GM23248 (cell line): ENCODE data around the gene SLC25A18. TPM values are rescaled to one million over a fixed set of nuclear protein-coding genes. Genes with fewer than 3 reads are reported as not detected.

Experiments used
- DNase-seq: peaks from one replicate; pipeline ENCODE4 v3.0.0-alpha.2; 2015
- H2AFZ ChIP-seq: fragments of 200-600 bp; sonication (generic); 2 replicates; pipeline ENCODE4 v1.6.1; 2016; ENCODE audit warnings: antibody characterized with exemption
- H3F3A ChIP-seq: fragments of 200-600 bp; sonication (generic); 2 replicates; pipeline ENCODE4 v1.6.1; 2016; ENCODE audit warnings: mild to moderate bottlenecking, antibody characterized with exemption, mixed run types; ENCODE audit not compliant: insufficient read depth
- H3K27ac ChIP-seq: fragments of 200-600 bp; sonication (generic); 2 replicates; pipeline ENCODE4 v1.5.1; 2016; ENCODE audit warnings: mild to moderate bottlenecking
- H3K27me3 ChIP-seq: fragments of 200-600 bp; sonication (generic); replicated peaks from 2 replicates; pipeline ENCODE4 v1.6.1; 2016; ENCODE audit warnings: mild to moderate bottlenecking; ENCODE audit not compliant: insufficient read depth
- H3K36me3 ChIP-seq: fragments of 200-600 bp; sonication (generic); 2 replicates; pipeline ENCODE4 v1.6.1; 2016; ENCODE audit warnings: low read depth, mild to moderate bottlenecking
- H3K4me1 ChIP-seq: fragments of 200-600 bp; sonication (generic); 2 replicates; pipeline ENCODE4 v1.6.1; 2016; ENCODE audit warnings: mild to moderate bottlenecking; ENCODE audit not compliant: insufficient read depth
- H3K4me2 ChIP-seq: fragments of 200-600 bp; sonication (generic); one replicate; pipeline ENCODE4 v1.6.1; 2016; ENCODE audit warnings: mild to moderate bottlenecking; ENCODE audit not compliant: unreplicated experiment
- H3K4me3 ChIP-seq: fragments of 200-600 bp; sonication (generic); 2 replicates; pipeline ENCODE4 v1.5.1; 2016; ENCODE audit warnings: mild to moderate bottlenecking
- H3K79me2 ChIP-seq: fragments of 200-600 bp; sonication (generic); 2 replicates; pipeline ENCODE4 v1.6.1; 2016; ENCODE audit warnings: mild to moderate bottlenecking; ENCODE audit not compliant: insufficient read depth
- H3K9ac ChIP-seq: fragments of 200-600 bp; sonication (generic); 2 replicates; pipeline ENCODE4 v1.6.1; 2016; ENCODE audit warnings: mild to moderate bottlenecking
- H3K9me2 ChIP-seq: fragments of 200-600 bp; sonication (generic); 2 replicates; pipeline ENCODE4 v1.6.1; 2016; ENCODE audit warnings: mixed run types, mild to moderate bottlenecking, moderate library complexity; ENCODE audit not compliant: insufficient read depth
- H3K9me3 ChIP-seq: fragments of 200-600 bp; sonication (generic); one replicate; pipeline ENCODE4 v1.6.1; 2017; ENCODE audit warnings: low read depth
- H4K20me1 ChIP-seq: fragments of 200-600 bp; sonication (generic); 2 replicates; pipeline ENCODE4 v1.6.0; 2016; ENCODE audit not compliant: insufficient read depth
- EZH2 ChIP-seq: fragments of 200-600 bp; sonication (generic); IDR thresholded peaks from 2 replicates; pipeline ENCODE4 v1.6.1; 2018; ENCODE audit warnings: antibody characterized with exemption, mild to moderate bottlenecking; ENCODE audit not compliant: insufficient read depth, poor library complexity, severe bottlenecking
- EZH2phosphoT487 ChIP-seq: fragments of 200-600 bp; sonication (generic); IDR thresholded peaks from 2 replicates; pipeline ENCODE4 v1.6.1; 2018; ENCODE audit warnings: antibody characterized with exemption, moderate library complexity, mild to moderate bottlenecking, low read depth; ENCODE audit not compliant: insufficient read depth
- WGBS, 2 experiments: methylation state at CpG; one replicate each; pipeline ENCODE4 v1.1.6; 2015 to 2017; ENCODE audit warnings: low lambda C conversion rate in 2 of 2, low coverage in 1 of 2; ENCODE audit errors: missing lambda C conversion rate in 2 of 2; 5-methylcytosine and 5-hydroxymethylcytosine counted together
- in situ Hi-C: fragments of 300-500 bp; cut with MboI; formaldehyde crosslinking; loops from 2 replicates; pipeline ENCODE4 v1.15.0; 2020
- polyA plus RNA-seq: library from polyadenylated mRNA; unstranded; fragments of >200 nt; fragmentation: Nextera tagmentation; extraction: Ambion mirVana; gene quantifications from 2 replicates; pipeline ENCODE4 v1.2.1, GENCODE V29; 2016
- total RNA-seq: library from RNA; depleted of rRNA; stranded (reverse); fragments of >200 nt; shearing (Covaris generic); gene quantifications from 2 replicates; pipeline ENCODE4 v1.2.3, GENCODE V29; 2014

SLC25A18 gene
- total and polyA plus RNA-seq, 2 experiments from 2014 or later, result not detected

- in situ Hi-C loops, result no loop called here
- no peak overlapping the region for H3K4me3 ChIP-seq
- no peaks in the 10 kb centered on the region for H3F3A ChIP-seq
- no peak overlapping the region for H3K9ac ChIP-seq
- no peaks in the 10 kb centered on the region for H3K27me3 ChIP-seq
- no peaks in the 10 kb centered on the region for H4K20me1 ChIP-seq
- TF ChIP-seq EZH2phosphoT487 (no peak), EZH2 (no peak)
- H2AFZ ChIP-seq, result no peak overlapping the region
- no peaks in the 10 kb centered on the region for H3K9me3 ChIP-seq
- no peak for DNase-seq
- no peaks in the 10 kb centered on the region for H3K4me1 ChIP-seq
- H3K27ac ChIP-seq, result no peak overlapping the region
- H3K4me2 ChIP-seq, result no peak overlapping the region
- 79 to 81% methylated on average over 5 of the region's 5 CpGs for WGBS, 2 experiments
- H3K36me3 ChIP-seq, result peaks cover 35% of the 10 kb centered on the region; the same call in 1 of the 2 replicates
- H3K9me2 ChIP-seq, result no peaks in the 10 kb centered on the region
- no peaks in the 10 kb centered on the region for H3K79me2 ChIP-seq
These were observed 27.3 kb downstream of the SLC25A18 start for GRCh38 chr22:17590586-17590985.

GRCh38 chr22:17592201-17592600 is 28.9 kb downstream of the SLC25A18 start:
- in situ Hi-C loops, result no loop called here
- H3K4me1 ChIP-seq, result no peaks in the 10 kb centered on the region
- no peak overlapping the region for H3K9ac ChIP-seq
- H3K79me2 ChIP-seq, result no peaks in the 10 kb centered on the region
- no peak overlapping the region for H3K4me2 ChIP-seq
- 83 to 88% methylated on average over 5 of the region's 5 CpGs for WGBS, 2 experiments
- no peak for DNase-seq
- no peaks in the 10 kb centered on the region for H3F3A ChIP-seq
- H4K20me1 ChIP-seq, result no peaks in the 10 kb centered on the region
- no peaks in the 10 kb centered on the region for H3K9me3 ChIP-seq
- TF ChIP-seq EZH2phosphoT487 (no peak), EZH2 (no peak)
- peaks cover 41% of the 10 kb centered on the region; the same call in 1 of the 2 replicates for H3K36me3 ChIP-seq
- no peak overlapping the region for H2AFZ ChIP-seq
- no peak overlapping the region for H3K4me3 ChIP-seq
- H3K27me3 ChIP-seq, result no peaks in the 10 kb centered on the region
- H3K9me2 ChIP-seq, result no peaks in the 10 kb centered on the region
- H3K27ac ChIP-seq, result no peak overlapping the region

- Histone ChIP-seq H3K36me3 (peaks cover 66% of the 10 kb centered on the region; the same call in 1 of the 2 replicates), H3K9ac (no peak overlapping the region), H2AFZ (no peak overlapping the region), H3K4me2 (no peak overlapping the region), H3K27ac (no peak overlapping the region), H3K9me3 (no peaks in the 10 kb centered on the region), H3K27me3 (no peaks in the 10 kb centered on the region), H4K20me1 (no peaks in the 10 kb centered on the region), H3K4me1 (no peaks in the 10 kb centered on the region), H3F3A (no peaks in the 10 kb centered on the region), H3K79me2 (peaks cover 3% of the 10 kb centered on the region; the same call in 1 of the 2 replicates), H3K9me2 (no peaks in the 10 kb centered on the region), H3K4me3 (no peak overlapping the region)
- in situ Hi-C loops, result no loop called here
- WGBS, 2 experiments, result 97 to 98% methylated on average over 6 of the region's 6 CpGs
- TF ChIP-seq EZH2 (no peak), EZH2phosphoT487 (no peak)
- DNase-seq, result no peak
These were observed 32.9 kb downstream of the SLC25A18 start for GRCh38 chr22:17596226-17596625.

- in situ Hi-C loops, result no loop called here
- H3K27me3 ChIP-seq, result no peaks in the 10 kb centered on the region
- no peaks in the 10 kb centered on the region for H3F3A ChIP-seq
- peak; percentile 32 for DNase-seq
- no peaks in the 10 kb centered on the region for H3K9me3 ChIP-seq
- H3K4me2 ChIP-seq, result no peak overlapping the region
- H3K9me2 ChIP-seq, result no peaks in the 10 kb centered on the region
- 95 to 96% methylated on average over 2 of the region's 2 CpGs for WGBS, 2 experiments
- peaks cover 13% of the 10 kb centered on the region for H3K79me2 ChIP-seq
- H3K4me1 ChIP-seq, result no peaks in the 10 kb centered on the region
- no peaks in the 10 kb centered on the region for H4K20me1 ChIP-seq
- H3K9ac ChIP-seq, result peak overlapping the region; percentile 28; the same call in 1 of the 2 replicates
- peaks cover 57% of the 10 kb centered on the region; the same call in 1 of the 2 replicates for H3K36me3 ChIP-seq
- TF ChIP-seq EZH2, result no peak
- TF ChIP-seq EZH2phosphoT487, result no peak
- H3K4me3 ChIP-seq, result no peak overlapping the region
- H2AFZ ChIP-seq, result no peak overlapping the region
- peak overlapping the region; percentile 49 for H3K27ac ChIP-seq
These were observed 33.9 kb downstream of the SLC25A18 start for GRCh38 chr22:17597217-17597616.

GRCh38 chr22:17598318-17598717 is 35.0 kb downstream of the SLC25A18 start:
- in situ Hi-C loops, result no loop called here
- Histone ChIP-seq H3F3A (no peaks in the 10 kb centered on the region), H3K9me2 (no peaks in the 10 kb centered on the region)

More at GRCh38 chr22:17598318-17598717, 35.0 kb downstream of the SLC25A18 start:
- TF ChIP-seq EZH2, result no peak
- TF ChIP-seq EZH2phosphoT487, result no peak
- DNase-seq, result no peak
- Histone ChIP-seq H3K36me3 (peaks cover 54% of the 10 kb centered on the region; the same call in 1 of the 2 replicates), H4K20me1 (no peaks in the 10 kb centered on the region), H3K27me3 (no peaks in the 10 kb centered on the region), H3K9me3 (no peaks in the 10 kb centered on the region), H3K79me2 (peaks cover 24% of the 10 kb centered on the region), H2AFZ (no peak overlapping the region), H3K27ac (no peak overlapping the region), H3K4me1 (no peaks in the 10 kb centered on the region), H3K4me3 (no peak overlapping the region), H3K9ac (no peak overlapping the region), H3K4me2 (no peak overlapping the region)
- 90 to 93% methylated on average over 4 of the region's 4 CpGs for WGBS, 2 experiments
